B cell (primary cell): ENCODE data around the gene SNRPD1.

ENCODE experiments used
- CTCF ChIP-seq: fragments of 200-600 bp; IDR thresholded peaks from one replicate; pipeline ENCODE4 v1.8.0; 2022; ENCODE audit warnings: antibody characterized with exemption, mild to moderate bottlenecking
- EZH2 ChIP-seq: IDR thresholded peaks from 2 replicates; pipeline ENCODE4 v1.6.1; 2012; ENCODE audit warnings: borderline replicate concordance, low read depth, mild to moderate bottlenecking, moderate library complexity, low read length; ENCODE audit not compliant: insufficient read depth, poor library complexity, severe bottlenecking

DNA sequence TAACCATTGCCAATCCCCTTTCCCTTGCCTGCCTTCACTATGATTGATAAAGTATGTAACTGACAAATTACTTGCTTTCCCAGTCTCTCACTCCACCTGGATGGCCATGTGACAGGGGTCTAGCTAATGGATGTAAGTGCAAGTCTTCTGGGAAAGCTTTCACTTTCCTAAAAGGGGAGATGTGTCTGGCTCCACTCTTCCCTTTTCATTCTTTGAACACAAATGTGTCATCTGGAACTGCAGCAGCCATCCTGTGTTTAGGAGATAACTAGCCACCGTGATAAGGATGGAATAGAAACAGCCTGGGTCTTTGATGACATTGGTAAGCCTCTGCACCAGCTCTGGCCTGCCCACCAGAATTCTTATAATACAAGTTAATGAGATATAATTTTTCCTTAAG lies 38.2 kb downstream of the SNRPD1 start:
- TF ChIP-seq CTCF, result no peak
- TF ChIP-seq EZH2, result no peak
